ENCODE results near the gene SIRT7. TPM values are rescaled to one million over a fixed set of nuclear protein-coding genes. Genes with fewer than 3 reads are reported as not detected.

SIRT7 gene
- total and polyA plus RNA-seq, 4 donors, result 5.8 to 24.2 (median 15.4) TPM

DNA sequence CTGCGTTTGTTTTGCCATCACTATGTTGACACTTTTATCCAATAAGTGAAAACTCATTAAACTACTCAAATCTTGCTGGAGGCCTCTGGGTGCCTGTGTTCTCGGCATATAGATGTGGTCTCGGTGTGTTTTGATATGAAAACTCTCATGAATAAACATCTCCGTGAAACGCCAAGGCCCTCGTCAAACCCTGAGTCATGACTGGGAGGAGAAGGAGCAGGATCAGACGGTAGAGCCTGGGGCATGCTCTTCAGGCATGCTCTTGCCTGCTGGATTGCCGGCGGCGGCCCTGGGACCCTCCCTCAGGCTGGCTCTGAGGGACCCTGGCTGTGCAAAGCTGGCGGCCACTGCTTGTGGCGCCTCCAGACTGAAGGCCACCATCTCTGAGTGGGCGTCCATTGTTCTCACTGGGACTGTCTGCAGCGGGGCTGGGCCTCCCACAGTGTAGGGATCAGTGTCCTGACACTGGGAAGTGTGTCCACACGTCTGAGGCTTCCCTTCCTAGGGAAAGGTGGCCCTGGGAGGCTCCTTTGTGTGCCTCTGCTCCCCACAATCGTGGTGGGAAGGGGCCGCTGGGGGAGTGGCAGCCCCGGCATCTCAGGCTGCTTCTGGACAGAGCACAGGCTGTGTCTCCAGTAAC lies 17.7 kb downstream of the SIRT7 start:
- Histone ChIP-seq H3K36me3 (ENCODE audit: control insufficient read depth, insufficient read depth, low read length) (peaks cover 87% of the 10 kb centered on the region), H3K27ac (ENCODE audit: low read depth, low read length) (no peak overlapping the region)
- 76% methylated on average over 16 of the region's 18 CpGs for WGBS (ENCODE audit: insufficient coverage)

DNA sequence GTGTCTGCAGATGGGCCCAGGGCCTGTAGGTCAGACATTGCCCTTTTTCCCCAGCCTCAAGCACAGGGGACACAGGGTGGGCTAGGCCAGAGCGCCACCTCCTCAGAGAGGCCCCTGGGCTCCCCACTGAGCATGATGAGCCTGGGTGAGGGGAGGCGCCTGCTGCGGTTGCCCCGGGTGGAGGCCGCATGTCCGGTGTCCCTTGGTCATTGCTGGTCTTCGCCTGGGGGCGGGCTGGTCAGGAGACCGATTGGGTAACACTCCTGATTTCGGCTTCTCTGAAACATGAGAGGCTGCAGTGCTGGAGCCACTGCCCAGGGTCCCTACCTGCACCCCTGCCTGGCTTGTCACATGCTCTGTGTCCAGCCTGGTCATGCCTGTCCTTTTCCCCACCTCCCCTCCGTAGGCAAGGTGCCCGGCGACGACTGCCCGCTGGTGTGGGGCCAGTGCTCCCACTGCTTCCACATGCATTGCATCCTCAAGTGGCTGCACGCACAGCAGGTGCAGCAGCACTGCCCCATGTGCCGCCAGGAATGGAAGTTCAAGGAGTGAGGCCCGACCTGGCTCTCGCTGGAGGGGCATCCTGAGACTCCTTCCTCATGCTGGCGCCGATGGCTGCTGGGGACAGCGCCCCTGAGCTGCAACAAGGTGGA lies 18.3 kb downstream of the SIRT7 start:
- no peak for DNase-seq (ENCODE audit: low read depth in 4 of 6, low spot score in 6 of 6)
- whole genome bisulfite sequencing (ENCODE audit: insufficient coverage), result 90% methylated on average over 22 of the region's 22 CpGs
- Histone ChIP-seq H3K27ac (ENCODE audit: low read depth, low read length) (no peak overlapping the region), H3K4me1 (ENCODE audit: control insufficient read depth, insufficient read depth, low read length) (peaks cover 21% of the 10 kb centered on the region), H3K27me3 (ENCODE audit: control insufficient read depth, insufficient read depth, low read length) (peaks cover 3% of the 10 kb centered on the region), H3K9me3 (ENCODE audit: control insufficient read depth, insufficient read depth, low read length) (no peaks in the 10 kb centered on the region), H3K4me3 (ENCODE audit: low read depth, low read length) (no peak overlapping the region), H3K36me3 (ENCODE audit: control insufficient read depth, insufficient read depth, low read length) (peaks cover 87% of the 10 kb centered on the region)

More for the DNA sequence above, 17.7 kb downstream of the SIRT7 start:
- Histone ChIP-seq H3K9me3 (ENCODE audit: control insufficient read depth, insufficient read depth, low read length) (no peaks in the 10 kb centered on the region), H3K4me3 (ENCODE audit: low read depth, low read length) (no peak overlapping the region), H3K4me1 (ENCODE audit: control insufficient read depth, insufficient read depth, low read length) (peaks cover 21% of the 10 kb centered on the region), H3K27me3 (ENCODE audit: control insufficient read depth, insufficient read depth, low read length) (peaks cover 3% of the 10 kb centered on the region)
- DNase-seq (ENCODE audit: low read depth in 4 of 6, low spot score in 6 of 6), result no peak

GRCh38 chr17:81898885-81899284 lies 19.1 kb downstream of the SIRT7 start:
- DNase-seq (ENCODE audit: low read depth in 4 of 6, low spot score in 6 of 6), result no peak
- H3K36me3 ChIP-seq (ENCODE audit: control insufficient read depth, insufficient read depth, low read length), result peaks cover 87% of the 10 kb centered on the region
- no peaks in the 10 kb centered on the region for H3K9me3 ChIP-seq (ENCODE audit: control insufficient read depth, insufficient read depth, low read length)
- 90% methylated on average over 9 of the region's 9 CpGs for WGBS (ENCODE audit: insufficient coverage)
- H3K4me1 ChIP-seq (ENCODE audit: control insufficient read depth, insufficient read depth, low read length), result peaks cover 21% of the 10 kb centered on the region
- no peak overlapping the region for H3K4me3 ChIP-seq (ENCODE audit: low read depth, low read length)
- H3K27me3 ChIP-seq (ENCODE audit: control insufficient read depth, insufficient read depth, low read length), result peaks cover 3% of the 10 kb centered on the region
- no peak overlapping the region for H3K27ac ChIP-seq (ENCODE audit: low read depth, low read length)

DNA sequence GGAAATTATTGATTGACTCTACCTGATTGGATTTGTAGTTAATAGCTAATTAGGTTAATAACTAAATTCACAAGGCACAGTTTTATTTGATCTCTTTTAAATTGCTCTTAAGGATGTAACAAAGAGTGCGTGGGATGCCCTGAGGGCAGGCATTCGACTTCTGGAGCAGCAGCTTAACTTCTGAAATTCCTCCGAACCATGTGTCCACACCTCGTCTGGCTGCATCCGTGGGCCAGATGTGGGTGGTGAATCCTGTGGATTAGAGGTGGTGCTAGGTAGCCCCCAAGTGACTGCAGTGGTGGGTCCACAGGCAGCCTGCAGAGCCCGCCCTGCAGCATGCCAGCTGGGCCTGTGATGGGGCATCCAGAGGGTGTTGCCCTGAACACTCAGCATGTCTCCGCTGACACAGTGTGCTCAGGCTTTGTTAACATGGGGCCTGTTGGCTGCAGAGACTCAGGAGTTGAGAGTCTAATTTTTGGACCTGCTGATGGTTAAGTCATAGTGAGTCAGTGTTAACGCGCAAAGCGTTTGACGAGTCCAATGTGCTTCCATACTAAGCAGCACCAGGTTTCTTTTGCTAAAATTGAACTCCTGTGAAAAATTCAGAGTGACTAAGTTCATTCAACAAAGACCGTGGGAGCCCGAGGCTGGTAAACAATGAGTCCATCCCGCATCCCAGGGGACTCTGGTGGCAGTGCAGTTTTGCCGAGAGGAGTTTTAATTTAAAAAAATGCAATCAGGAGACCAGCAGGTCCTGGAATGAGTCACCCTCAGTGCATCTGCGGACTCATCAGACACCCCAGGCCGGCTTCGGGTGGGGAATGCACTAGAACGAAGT lies 19.7 kb downstream of the SIRT7 start:
- WGBS (ENCODE audit: insufficient coverage), result 93% methylated on average over 19 of the region's 19 CpGs
- Histone ChIP-seq H3K36me3 (ENCODE audit: control insufficient read depth, insufficient read depth, low read length) (peaks cover 84% of the 10 kb centered on the region), H3K4me3 (ENCODE audit: low read depth, low read length) (no peak overlapping the region), H3K4me1 (ENCODE audit: control insufficient read depth, insufficient read depth, low read length) (peaks cover 19% of the 10 kb centered on the region), H3K27ac (ENCODE audit: low read depth, low read length) (no peak overlapping the region), H3K9me3 (ENCODE audit: control insufficient read depth, insufficient read depth, low read length) (no peaks in the 10 kb centered on the region), H3K27me3 (ENCODE audit: control insufficient read depth, insufficient read depth, low read length) (peaks cover 3% of the 10 kb centered on the region)
- DNase-seq (ENCODE audit: low read depth in 4 of 6, low spot score in 6 of 6), result no peak

DNA sequence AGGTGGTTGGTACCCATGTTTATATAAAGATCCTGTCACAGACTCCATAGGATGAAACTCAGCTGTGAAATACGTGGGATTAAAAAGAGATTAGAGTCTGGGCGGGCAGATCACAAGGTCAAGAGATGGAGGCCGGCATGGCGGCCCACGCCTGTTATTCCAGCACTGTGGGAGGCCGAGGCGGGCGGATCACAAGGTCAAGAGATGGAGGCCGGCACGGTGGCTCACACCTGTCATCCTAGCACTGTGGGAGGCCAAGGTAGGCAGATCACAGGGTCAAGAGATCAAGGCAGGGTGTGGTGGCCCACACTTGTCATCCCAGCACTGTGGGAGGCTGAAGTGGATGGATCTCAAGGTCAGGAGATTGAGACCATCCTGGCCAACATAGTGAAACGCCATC lies 22.6 kb downstream of the SIRT7 start:
- Histone ChIP-seq H3K4me1 (ENCODE audit: control insufficient read depth, insufficient read depth, low read length) (peaks cover 13% of the 10 kb centered on the region), H3K4me3 (ENCODE audit: low read depth, low read length) (no peak overlapping the region), H3K9me3 (ENCODE audit: control insufficient read depth, insufficient read depth, low read length) (no peaks in the 10 kb centered on the region), H3K27ac (ENCODE audit: low read depth, low read length) (no peak overlapping the region), H3K36me3 (ENCODE audit: control insufficient read depth, insufficient read depth, low read length) (peaks cover 69% of the 10 kb centered on the region), H3K27me3 (ENCODE audit: control insufficient read depth, insufficient read depth, low read length) (no peaks in the 10 kb centered on the region)
- 99% methylated on average over 7 of the region's 11 CpGs for WGBS (ENCODE audit: insufficient coverage)
- no peak for DNase-seq (ENCODE audit: low read depth in 4 of 6, low spot score in 6 of 6)

- Histone ChIP-seq H3K27me3 (ENCODE audit: control insufficient read depth, insufficient read depth, low read length) (no peaks in the 10 kb centered on the region), H3K9me3 (ENCODE audit: control insufficient read depth, insufficient read depth, low read length) (no peaks in the 10 kb centered on the region), H3K27ac (ENCODE audit: low read depth, low read length) (no peak overlapping the region), H3K4me3 (ENCODE audit: low read depth, low read length) (peak overlapping the region; percentile 51), H3K36me3 (ENCODE audit: control insufficient read depth, insufficient read depth, low read length) (peaks cover 70% of the 10 kb centered on the region), H3K4me1 (ENCODE audit: control insufficient read depth, insufficient read depth, low read length) (peaks cover 24% of the 10 kb centered on the region)
- under 1% methylated on average over 40 of the region's 40 CpGs for WGBS (ENCODE audit: insufficient coverage)
- DNase-seq (ENCODE audit: low read depth in 4 of 6, low spot score in 6 of 6), result no peak
Observed at GRCh38 chr17:81891303-81891552, 26.7 kb downstream of the SIRT7 start.

DNA sequence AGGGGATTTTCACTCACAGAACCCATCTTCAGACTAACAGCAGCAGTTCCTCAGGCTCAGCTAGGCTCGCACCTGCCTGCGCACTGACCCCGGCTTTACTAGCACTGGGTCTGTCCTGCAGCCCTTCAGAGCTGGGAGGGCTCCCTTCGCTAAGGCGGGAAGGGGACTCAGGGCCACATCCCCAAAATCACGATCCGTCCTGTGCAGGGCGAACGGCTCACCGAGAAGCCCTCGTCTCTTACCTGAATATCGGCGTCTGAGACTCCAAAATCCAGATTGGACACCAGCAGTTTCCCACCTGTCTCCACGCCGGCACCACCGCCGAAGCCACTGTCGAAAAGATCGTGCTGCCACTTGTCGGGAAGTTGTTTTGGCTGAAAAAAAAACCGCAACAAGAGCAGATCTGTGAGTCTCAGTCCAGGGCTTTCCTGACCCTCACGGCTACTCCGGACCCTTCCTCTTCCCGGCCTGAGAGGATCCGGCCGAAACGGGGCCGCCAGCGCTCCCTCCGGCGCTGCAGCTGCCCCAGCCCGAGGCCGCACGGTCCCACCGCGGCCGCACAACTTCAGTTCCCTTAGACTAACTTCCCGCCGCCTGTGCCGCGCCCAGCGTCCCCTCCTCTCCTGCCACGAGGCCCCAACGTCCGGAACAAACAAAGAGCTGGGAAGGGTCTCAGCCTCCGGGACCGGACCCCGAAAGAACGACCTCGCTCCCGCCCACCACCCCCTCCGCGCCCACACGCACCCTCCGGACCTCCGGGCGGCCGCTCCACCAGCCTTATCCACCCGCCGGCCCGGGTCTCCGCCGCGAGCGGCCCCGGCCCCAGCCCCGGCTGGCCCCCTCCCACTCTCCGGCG lies 27.3 kb downstream of the SIRT7 start:
- peak overlapping the region; percentile 3 for H3K27ac ChIP-seq (ENCODE audit: low read depth, low read length)
- H3K36me3 ChIP-seq (ENCODE audit: control insufficient read depth, insufficient read depth, low read length), result peaks cover 71% of the 10 kb centered on the region
- peaks cover 24% of the 10 kb centered on the region for H3K4me1 ChIP-seq (ENCODE audit: control insufficient read depth, insufficient read depth, low read length)
- DNase-seq (ENCODE audit: low read depth in 4 of 6, low spot score in 6 of 6), result no peak
- H3K27me3 ChIP-seq (ENCODE audit: control insufficient read depth, insufficient read depth, low read length), result no peaks in the 10 kb centered on the region
- H3K9me3 ChIP-seq (ENCODE audit: control insufficient read depth, insufficient read depth, low read length), result no peaks in the 10 kb centered on the region
- peak overlapping the region; percentile 51 for H3K4me3 ChIP-seq (ENCODE audit: low read depth, low read length)
- 10% methylated on average over 65 of the region's 69 CpGs for WGBS (ENCODE audit: insufficient coverage)

- Histone ChIP-seq H3K4me1 (ENCODE audit: control insufficient read depth, insufficient read depth, low read length) (peaks cover 24% of the 10 kb centered on the region), H3K4me3 (ENCODE audit: low read depth, low read length) (no peak overlapping the region), H3K27me3 (ENCODE audit: control insufficient read depth, insufficient read depth, low read length) (no peaks in the 10 kb centered on the region), H3K36me3 (ENCODE audit: control insufficient read depth, insufficient read depth, low read length) (peaks cover 71% of the 10 kb centered on the region), H3K9me3 (ENCODE audit: control insufficient read depth, insufficient read depth, low read length) (no peaks in the 10 kb centered on the region), H3K27ac (ENCODE audit: low read depth, low read length) (no peak overlapping the region)
- 86% methylated on average over 7 of the region's 9 CpGs for WGBS (ENCODE audit: insufficient coverage)
- DNase-seq (ENCODE audit: low read depth in 4 of 6, low spot score in 6 of 6), result no peak
Observed at GRCh38 chr17:81889602-81890001, 28.4 kb downstream of the SIRT7 start.

DNA sequence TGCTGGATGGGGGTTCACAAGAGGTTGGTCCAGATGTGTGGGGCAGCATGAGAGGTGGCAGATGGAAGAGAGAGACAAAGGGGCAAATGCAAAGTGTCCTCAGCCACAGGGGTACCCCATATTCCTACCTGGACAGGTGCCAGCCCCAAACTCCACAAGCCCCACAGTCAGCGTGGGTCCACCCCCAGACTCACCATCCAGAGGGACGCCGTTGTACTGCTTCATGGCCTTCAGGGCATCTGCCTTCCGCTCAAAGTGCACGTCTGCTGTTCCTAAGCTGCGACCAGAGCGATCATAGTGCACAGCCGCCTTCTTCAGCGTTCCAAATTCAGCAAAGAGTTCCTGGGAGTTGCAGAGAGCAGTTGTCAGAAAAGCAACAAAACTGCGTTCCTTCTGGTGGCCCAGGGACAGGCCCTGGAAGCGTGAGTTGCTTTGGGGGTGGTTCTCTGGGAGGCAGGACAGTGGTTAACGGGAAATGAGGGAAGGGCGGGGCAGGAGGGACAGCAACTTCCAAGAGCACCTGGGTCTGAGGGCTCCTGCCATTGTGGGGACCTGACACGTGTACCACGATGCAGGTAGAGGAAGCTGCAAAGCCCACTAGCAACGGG lies 28.9 kb downstream of the SIRT7 start:
- peaks cover 71% of the 10 kb centered on the region for H3K36me3 ChIP-seq (ENCODE audit: control insufficient read depth, insufficient read depth, low read length)
- WGBS (ENCODE audit: insufficient coverage), result 97% methylated on average over 16 of the region's 16 CpGs
- no peak for DNase-seq (ENCODE audit: low read depth in 4 of 6, low spot score in 6 of 6)
- H3K4me1 ChIP-seq (ENCODE audit: control insufficient read depth, insufficient read depth, low read length), result peaks cover 24% of the 10 kb centered on the region
- H3K9me3 ChIP-seq (ENCODE audit: control insufficient read depth, insufficient read depth, low read length), result no peaks in the 10 kb centered on the region
- H3K4me3 ChIP-seq (ENCODE audit: low read depth, low read length), result no peak overlapping the region
- H3K27ac ChIP-seq (ENCODE audit: low read depth, low read length), result no peak overlapping the region
- no peaks in the 10 kb centered on the region for H3K27me3 ChIP-seq (ENCODE audit: control insufficient read depth, insufficient read depth, low read length)

Measured in spinal cord (tissue), 10 donors.